Subcutaneous abdominal adipose tissue (tissue), 5 donors: ENCODE results near the gene LGSN.
"Not testable (repeated sequence)": the region's sequence is repeated elsewhere in the genome, so short reads cannot be mapped to it uniquely, and the experiment has no call there.

Experiments
- H3K27ac ChIP-seq: one replicate; pipeline ENCODE4 v1.7.0; 2013; ENCODE audit warnings: low read depth, mild to moderate bottlenecking, inconsistent platforms, low read length, moderate library complexity
- H3K27me3 ChIP-seq, 5 donors: one replicate each; pipeline ENCODE4 v1.7.0; 2013; ENCODE audit warnings: low read length in 5 of 5, inconsistent platforms in 1 of 5; ENCODE audit not compliant: control insufficient read depth in 5 of 5, insufficient read depth in 4 of 5
- H3K36me3 ChIP-seq, 5 donors: one replicate each; pipeline ENCODE4 v1.7.0; 2013; ENCODE audit warnings: low read length in 5 of 5; ENCODE audit not compliant: control insufficient read depth in 5 of 5, insufficient read depth in 5 of 5
- H3K4me1 ChIP-seq, 5 donors: one replicate each; pipeline ENCODE4 v1.7.0; 2013; ENCODE audit warnings: low read length in 5 of 5, mild to moderate bottlenecking in 3 of 5, moderate library complexity in 1 of 5; ENCODE audit not compliant: control insufficient read depth in 5 of 5, insufficient read depth in 5 of 5
- H3K4me3 ChIP-seq, 5 donors: one replicate each; pipeline ENCODE4 v1.7.0; 2013; ENCODE audit warnings: low read length in 5 of 5, low read depth in 1 of 5
- H3K9ac ChIP-seq, 5 donors: one replicate each; pipeline ENCODE4 v1.7.0; 2013; ENCODE audit warnings: low read length in 5 of 5, mild to moderate bottlenecking in 4 of 5, moderate library complexity in 3 of 5
- H3K9me3 ChIP-seq, 5 donors: one replicate each; pipeline ENCODE4 v1.7.0; 2013; ENCODE audit warnings: low read length in 5 of 5; ENCODE audit not compliant: control insufficient read depth in 5 of 5
- donor health status: healthy.
- donor health status: healthy.
- donor health status: healthy.
- donor health status: healthy.
- donor health status: healthy.

LGSN gene

DNA sequence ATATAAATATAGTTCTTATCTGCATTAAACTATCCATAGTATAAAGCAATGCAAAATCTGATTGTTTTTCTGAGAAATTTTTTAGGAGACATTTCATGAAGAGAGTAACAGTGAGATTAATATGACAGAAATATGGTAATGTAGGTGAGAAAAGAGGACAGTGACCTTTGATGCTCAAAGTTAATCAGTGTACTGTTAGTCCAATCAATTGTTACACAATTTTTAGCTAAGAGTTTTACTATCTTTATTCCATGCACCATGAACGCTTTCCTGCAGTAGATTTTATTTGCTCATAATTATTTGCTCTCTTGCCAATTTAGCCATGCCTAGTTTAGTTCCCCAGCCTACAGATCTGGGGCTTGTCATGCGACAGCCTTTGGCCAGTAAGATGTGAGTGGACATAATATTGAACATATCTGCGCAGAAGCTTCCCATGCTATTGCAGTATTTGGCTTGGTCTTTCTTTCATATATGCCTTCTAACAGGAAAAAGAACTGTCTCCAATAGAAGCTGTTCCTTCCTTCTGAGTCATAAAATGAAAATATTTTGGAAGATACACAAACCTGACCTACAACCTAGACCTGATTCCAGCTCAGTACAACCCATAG, 69.8 kb downstream of the LGSN start:
- Histone ChIP-seq H3K36me3 (no peaks in the 10 kb centered on the region), H3K4me3 (no peak overlapping the region), H3K27me3 (no peaks in the 10 kb centered on the region), H3K9me3 (no peaks in the 10 kb centered on the region), H3K4me1 (no peaks in the 10 kb centered on the region), H3K27ac (no peak overlapping the region), H3K9ac (no peak overlapping the region)

DNA sequence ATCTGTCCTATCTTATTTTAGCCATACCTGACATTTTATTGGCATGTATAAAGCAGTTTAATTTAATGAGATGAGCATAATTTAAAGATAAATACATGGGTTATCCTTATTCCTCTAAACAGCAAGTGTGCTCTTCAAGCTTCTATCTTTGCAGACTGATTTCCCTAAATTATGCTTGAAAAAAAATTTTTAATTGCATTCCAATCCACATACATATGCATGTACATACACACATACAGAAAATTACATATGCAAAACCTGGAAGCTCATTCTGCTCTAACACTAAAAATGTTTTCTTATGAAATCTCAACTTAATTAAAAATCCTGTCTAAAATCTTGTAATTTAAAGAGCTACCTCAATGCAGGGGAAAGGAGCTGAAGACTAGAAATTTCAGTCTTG, 73.2 kb downstream of the LGSN start:
- H3K27ac ChIP-seq = no peak overlapping the region
- no peaks in the 10 kb centered on the region for H3K4me1 ChIP-seq
- no peaks in the 10 kb centered on the region for H3K27me3 ChIP-seq
- H3K9me3 ChIP-seq = no peaks in the 10 kb centered on the region
- no peak overlapping the region for H3K4me3 ChIP-seq
- no peak overlapping the region for H3K9ac ChIP-seq
- no peaks in the 10 kb centered on the region for H3K36me3 ChIP-seq

- H3K4me1 ChIP-seq = no peaks in the 10 kb centered on the region
- no peak overlapping the region for H3K27ac ChIP-seq
- no peak overlapping the region for H3K4me3 ChIP-seq
- no peaks in the 10 kb centered on the region for H3K36me3 ChIP-seq
- H3K9me3 ChIP-seq = no peaks in the 10 kb centered on the region
- H3K9ac ChIP-seq = no peak overlapping the region
- no peaks in the 10 kb centered on the region for H3K27me3 ChIP-seq
Observed at GRCh38 chr6:63245909-63246308, 73.9 kb downstream of the LGSN start.

- Histone ChIP-seq H3K4me1 (no peaks in the 10 kb centered on the region), H3K36me3 (no peaks in the 10 kb centered on the region), H3K9ac (no peak overlapping the region)
Observed at GRCh38 chr6:63245420-63245819, 74.4 kb downstream of the LGSN start.

GRCh38 chr6:63236398-63236817, 83.4 kb downstream of the LGSN start:
- Histone ChIP-seq H3K36me3 (no peaks in the 10 kb centered on the region), H3K4me3 (no peak overlapping the region), H3K9ac (no peak overlapping the region), H3K27ac (no peak overlapping the region), H3K9me3 (peaks cover 0 to 4% (median 0%) of the 10 kb centered on the region in 5 donors), H3K27me3 (no peaks in the 10 kb centered on the region), H3K4me1 (no peaks in the 10 kb centered on the region)

More at GRCh38 chr6:63245420-63245819, 74.4 kb downstream of the LGSN start:
- no peaks in the 10 kb centered on the region for H3K27me3 ChIP-seq
- H3K4me3 ChIP-seq = no peak overlapping the region
- H3K9me3 ChIP-seq = no peaks in the 10 kb centered on the region
- no peak overlapping the region for H3K27ac ChIP-seq

- H3K4me1 ChIP-seq, H3K36me3 ChIP-seq, H3K9ac ChIP-seq, H3K27ac ChIP-seq, H3K27me3 ChIP-seq, H3K9me3 ChIP-seq, H3K4me3 ChIP-seq: not testable (repeated sequence)
Observed at GRCh38 chr6:63230511-63230910, 89.3 kb downstream of the LGSN start.

GRCh38 chr6:63230027-63230426, 89.8 kb downstream of the LGSN start:
- not testable (repeated sequence) for H3K9me3 ChIP-seq, H3K4me3 ChIP-seq, H3K27ac ChIP-seq, H3K4me1 ChIP-seq, H3K9ac ChIP-seq, H3K27me3 ChIP-seq, H3K36me3 ChIP-seq

DNA sequence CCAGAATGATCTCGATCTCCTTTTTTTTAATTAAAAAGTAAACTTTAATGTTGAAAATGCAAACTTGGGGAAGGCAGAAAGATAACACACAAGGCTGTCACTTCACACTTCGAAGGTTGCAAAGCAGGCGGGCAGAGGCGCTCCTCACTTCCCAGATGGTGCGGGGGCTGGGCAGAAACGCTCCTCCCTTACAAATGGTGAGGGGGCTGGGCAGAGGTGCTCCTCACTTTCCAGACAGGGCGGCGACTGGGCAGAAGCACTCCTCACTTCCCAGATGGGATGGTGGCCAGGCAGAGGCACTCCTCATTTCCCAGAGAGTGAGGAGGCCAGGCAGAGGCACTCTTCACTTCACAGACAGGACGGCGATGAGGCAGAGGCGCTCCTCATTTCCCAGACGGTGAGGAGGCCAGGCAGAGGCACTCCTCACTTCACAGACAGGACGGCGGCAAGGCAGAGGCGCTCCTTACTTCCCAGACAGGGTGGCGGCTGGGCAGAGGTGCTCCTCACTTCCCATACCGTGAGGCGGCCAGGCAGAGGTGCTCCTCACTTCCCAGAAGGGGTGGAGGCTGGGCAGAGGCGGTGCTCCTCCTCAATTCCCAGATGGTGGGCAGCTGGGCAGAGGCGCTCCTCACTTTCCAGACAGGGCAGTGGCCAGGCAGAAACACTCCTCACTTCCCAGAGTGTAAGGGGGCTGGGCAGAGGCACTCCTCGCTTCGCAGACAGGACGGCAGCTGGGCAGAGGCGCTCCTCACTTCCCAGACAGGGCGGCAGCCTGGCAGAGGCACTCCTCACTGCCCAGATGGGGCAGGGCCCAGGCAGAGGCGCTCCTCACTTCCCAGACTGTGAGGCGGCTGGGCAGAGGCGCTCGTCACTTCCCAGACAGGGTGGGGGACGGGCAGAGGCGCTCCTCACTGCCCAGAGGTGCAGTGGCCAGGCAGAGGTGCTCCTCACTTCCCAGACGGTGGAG, 91.6 kb downstream of the LGSN start:
- H3K4me3 ChIP-seq, H3K36me3 ChIP-seq, H3K9me3 ChIP-seq, H3K9ac ChIP-seq, H3K27ac ChIP-seq, H3K4me1 ChIP-seq, H3K27me3 ChIP-seq: not testable (repeated sequence)

GRCh38 chr6:63225987-63226386, 93.8 kb downstream of the LGSN start:
- H3K9me3 ChIP-seq, H3K27ac ChIP-seq, H3K27me3 ChIP-seq, H3K4me3 ChIP-seq, H3K9ac ChIP-seq, H3K36me3 ChIP-seq, H3K4me1 ChIP-seq: not testable (repeated sequence)
